ENCODE measurements around the gene MEGF6.
A peak's percentile ranks its signal among the peaks of the same experiment; 100 is the strongest.

Gene MEGF6

GRCh38 chr1:3601743-3602142 is 9.6 kb downstream of the MEGF6 start:
- peaks cover 21 to 58% (median 32%) of the 10 kb centered on the region in 5 donors for H3K27me3 ChIP-seq (ENCODE audit: control insufficient read depth in 5 of 5, insufficient read depth in 4 of 5, low read length in 5 of 5)
- no peak overlapping the region for H3K27ac ChIP-seq (ENCODE audit: low read depth, low read length)
- no peak overlapping the region for H3K4me3 ChIP-seq (ENCODE audit: low read depth in 1 of 5, low read length in 5 of 5)
- no peaks in the 10 kb centered on the region for H3K9me3 ChIP-seq (ENCODE audit: control insufficient read depth in 5 of 5, low read length in 5 of 5)
- peaks cover 0 to 24% (median 20%) of the 10 kb centered on the region in 5 donors for H3K4me1 ChIP-seq (ENCODE audit: control insufficient read depth in 5 of 5, insufficient read depth in 5 of 5, low read length in 5 of 5)
- no peaks in the 10 kb centered on the region for H3K36me3 ChIP-seq (ENCODE audit: control insufficient read depth in 5 of 5, insufficient read depth in 5 of 5, low read length in 5 of 5)
- H3K9ac ChIP-seq (ENCODE audit: low read length in 5 of 5): no peak overlapping the region

GRCh38 chr1:3600354-3600753 is 11.0 kb downstream of the MEGF6 start:
- Histone ChIP-seq H3K27me3 (ENCODE audit: control insufficient read depth in 5 of 5, insufficient read depth in 4 of 5, low read length in 5 of 5) (peaks cover 15 to 53% (median 27%) of the 10 kb centered on the region in 5 donors), H3K36me3 (ENCODE audit: control insufficient read depth in 5 of 5, insufficient read depth in 5 of 5, low read length in 5 of 5) (no peaks in the 10 kb centered on the region), H3K27ac (ENCODE audit: low read depth, low read length) (no peak overlapping the region), H3K4me1 (ENCODE audit: control insufficient read depth in 5 of 5, insufficient read depth in 5 of 5, low read length in 5 of 5) (peaks cover 0 to 25% (median 21%) of the 10 kb centered on the region in 5 donors), H3K4me3 (ENCODE audit: low read depth in 1 of 5, low read length in 5 of 5) (no peak overlapping the region), H3K9ac (ENCODE audit: low read length in 5 of 5) (no peak overlapping the region), H3K9me3 (ENCODE audit: control insufficient read depth in 5 of 5, low read length in 5 of 5) (no peaks in the 10 kb centered on the region)

- H3K27me3 ChIP-seq (ENCODE audit: control insufficient read depth in 5 of 5, insufficient read depth in 4 of 5, low read length in 5 of 5): peaks cover 12 to 51% (median 27%) of the 10 kb centered on the region in 5 donors
- no peak overlapping the region for H3K4me3 ChIP-seq (ENCODE audit: low read depth in 1 of 5, low read length in 5 of 5)
- peaks cover 0 to 25% (median 21%) of the 10 kb centered on the region in 5 donors for H3K4me1 ChIP-seq (ENCODE audit: control insufficient read depth in 5 of 5, insufficient read depth in 5 of 5, low read length in 5 of 5)
- no peaks in the 10 kb centered on the region for H3K9me3 ChIP-seq (ENCODE audit: control insufficient read depth in 5 of 5, low read length in 5 of 5)
- no peaks in the 10 kb centered on the region for H3K36me3 ChIP-seq (ENCODE audit: control insufficient read depth in 5 of 5, insufficient read depth in 5 of 5, low read length in 5 of 5)
- no peak overlapping the region for H3K9ac ChIP-seq (ENCODE audit: low read length in 5 of 5)
- H3K27ac ChIP-seq (ENCODE audit: low read depth, low read length): no peak overlapping the region
Observed at GRCh38 chr1:3599816-3600215, 11.5 kb downstream of the MEGF6 start.

GRCh38 chr1:3599286-3599811 is 12.0 kb downstream of the MEGF6 start:
- peaks cover 0 to 25% (median 21%) of the 10 kb centered on the region in 5 donors for H3K4me1 ChIP-seq (ENCODE audit: control insufficient read depth in 5 of 5, insufficient read depth in 5 of 5, low read length in 5 of 5)
- peaks cover 12 to 46% (median 24%) of the 10 kb centered on the region in 5 donors for H3K27me3 ChIP-seq (ENCODE audit: control insufficient read depth in 5 of 5, insufficient read depth in 4 of 5, low read length in 5 of 5)
- H3K9ac ChIP-seq (ENCODE audit: low read length in 5 of 5): no peak overlapping the region
- no peak overlapping the region for H3K4me3 ChIP-seq (ENCODE audit: low read depth in 1 of 5, low read length in 5 of 5)
- H3K27ac ChIP-seq (ENCODE audit: low read depth, low read length): no peak overlapping the region
- no peaks in the 10 kb centered on the region for H3K9me3 ChIP-seq (ENCODE audit: control insufficient read depth in 5 of 5, low read length in 5 of 5)
- H3K36me3 ChIP-seq (ENCODE audit: control insufficient read depth in 5 of 5, insufficient read depth in 5 of 5, low read length in 5 of 5): no peaks in the 10 kb centered on the region

GRCh38 chr1:3598522-3599285 is 12.6 kb downstream of the MEGF6 start:
- H3K9ac ChIP-seq (ENCODE audit: low read length in 5 of 5): no peak overlapping the region
- H3K9me3 ChIP-seq (ENCODE audit: control insufficient read depth in 5 of 5, low read length in 5 of 5): no peaks in the 10 kb centered on the region
- peaks cover 0 to 28% (median 21%) of the 10 kb centered on the region in 5 donors for H3K4me1 ChIP-seq (ENCODE audit: control insufficient read depth in 5 of 5, insufficient read depth in 5 of 5, low read length in 5 of 5)
- no peaks in the 10 kb centered on the region for H3K36me3 ChIP-seq (ENCODE audit: control insufficient read depth in 5 of 5, insufficient read depth in 5 of 5, low read length in 5 of 5)
- peaks cover 12 to 42% (median 19%) of the 10 kb centered on the region in 5 donors for H3K27me3 ChIP-seq (ENCODE audit: control insufficient read depth in 5 of 5, insufficient read depth in 4 of 5, low read length in 5 of 5)
- no peak overlapping the region for H3K27ac ChIP-seq (ENCODE audit: low read depth, low read length)
- H3K4me3 ChIP-seq (ENCODE audit: low read depth in 1 of 5, low read length in 5 of 5): peak overlapping the region in 3 of 5 donors; percentile 11 to 43 (median 37)

GRCh38 chr1:3598051-3598491 is 13.2 kb downstream of the MEGF6 start:
- H3K4me3 ChIP-seq (ENCODE audit: low read depth in 1 of 5, low read length in 5 of 5): peak overlapping the region in 3 of 5 donors; percentile 11 to 43 (median 37)
- no peaks in the 10 kb centered on the region for H3K9me3 ChIP-seq (ENCODE audit: control insufficient read depth in 5 of 5, low read length in 5 of 5)
- H3K36me3 ChIP-seq (ENCODE audit: control insufficient read depth in 5 of 5, insufficient read depth in 5 of 5, low read length in 5 of 5): no peaks in the 10 kb centered on the region
- H3K27ac ChIP-seq (ENCODE audit: low read depth, low read length): no peak overlapping the region
- H3K27me3 ChIP-seq (ENCODE audit: control insufficient read depth in 5 of 5, insufficient read depth in 4 of 5, low read length in 5 of 5): peaks cover 12 to 41% (median 15%) of the 10 kb centered on the region in 5 donors
- H3K4me1 ChIP-seq (ENCODE audit: control insufficient read depth in 5 of 5, insufficient read depth in 5 of 5, low read length in 5 of 5): peaks cover 0 to 31% (median 21%) of the 10 kb centered on the region in 5 donors
- no peak overlapping the region for H3K9ac ChIP-seq (ENCODE audit: low read length in 5 of 5)

GRCh38 chr1:3597599-3597964 is 13.7 kb downstream of the MEGF6 start:
- Histone ChIP-seq H3K36me3 (ENCODE audit: control insufficient read depth in 5 of 5, insufficient read depth in 5 of 5, low read length in 5 of 5) (no peaks in the 10 kb centered on the region), H3K27ac (ENCODE audit: low read depth, low read length) (no peak overlapping the region), H3K27me3 (ENCODE audit: control insufficient read depth in 5 of 5, insufficient read depth in 4 of 5, low read length in 5 of 5) (peaks cover 12 to 36% (median 15%) of the 10 kb centered on the region in 5 donors), H3K9ac (ENCODE audit: low read length in 5 of 5) (no peak overlapping the region), H3K4me1 (ENCODE audit: control insufficient read depth in 5 of 5, insufficient read depth in 5 of 5, low read length in 5 of 5) (peaks cover 0 to 31% (median 21%) of the 10 kb centered on the region in 5 donors), H3K4me3 (ENCODE audit: low read depth in 1 of 5, low read length in 5 of 5) (peak overlapping the region in 2 of 5 donors; percentile 37 to 43), H3K9me3 (ENCODE audit: control insufficient read depth in 5 of 5, low read length in 5 of 5) (no peaks in the 10 kb centered on the region)

- Histone ChIP-seq H3K4me1 (ENCODE audit: control insufficient read depth in 5 of 5, insufficient read depth in 5 of 5, low read length in 5 of 5) (peaks cover 0 to 31% (median 21%) of the 10 kb centered on the region in 5 donors), H3K9me3 (ENCODE audit: control insufficient read depth in 5 of 5, low read length in 5 of 5) (no peaks in the 10 kb centered on the region), H3K36me3 (ENCODE audit: control insufficient read depth in 5 of 5, insufficient read depth in 5 of 5, low read length in 5 of 5) (no peaks in the 10 kb centered on the region), H3K27ac (ENCODE audit: low read depth, low read length) (no peak overlapping the region), H3K9ac (ENCODE audit: low read length in 5 of 5) (no peak overlapping the region), H3K27me3 (ENCODE audit: control insufficient read depth in 5 of 5, insufficient read depth in 4 of 5, low read length in 5 of 5) (peaks cover 12 to 33% (median 15%) of the 10 kb centered on the region in 5 donors), H3K4me3 (ENCODE audit: low read depth in 1 of 5, low read length in 5 of 5) (no peak overlapping the region)
Observed at GRCh38 chr1:3596663-3597598, 14.4 kb downstream of the MEGF6 start.

- Histone ChIP-seq H3K9me3 (ENCODE audit: control insufficient read depth in 5 of 5, low read length in 5 of 5) (no peaks in the 10 kb centered on the region), H3K4me3 (ENCODE audit: low read depth in 1 of 5, low read length in 5 of 5) (no peak overlapping the region), H3K27me3 (ENCODE audit: control insufficient read depth in 5 of 5, insufficient read depth in 4 of 5, low read length in 5 of 5) (peaks cover 12 to 33% (median 17%) of the 10 kb centered on the region in 5 donors), H3K36me3 (ENCODE audit: control insufficient read depth in 5 of 5, insufficient read depth in 5 of 5, low read length in 5 of 5) (no peaks in the 10 kb centered on the region), H3K27ac (ENCODE audit: low read depth, low read length) (no peak overlapping the region), H3K9ac (ENCODE audit: low read length in 5 of 5) (no peak overlapping the region), H3K4me1 (ENCODE audit: control insufficient read depth in 5 of 5, insufficient read depth in 5 of 5, low read length in 5 of 5) (peaks cover 0 to 31% (median 21%) of the 10 kb centered on the region in 5 donors)
Observed at GRCh38 chr1:3595949-3596348, 15.4 kb downstream of the MEGF6 start.
